CD4-positive, alpha-beta T cell treated with Interleukin-17A for 4 hours (primary cell): ENCODE results near the gene ZNF566.
"Not testable (repeated sequence)": the region's sequence is repeated elsewhere in the genome, so short reads cannot be mapped to it uniquely, and the experiment has no call there.

Experiments
- DNase-seq: peaks from one replicate; pipeline ENCODE4 v3.0.0-alpha.2; 2020; ENCODE audit warnings: mixed read lengths

ZNF566 gene

GRCh38 chr19:36489118-36489919 lies at the start of gene ZNF566:
Gene ZNF566 (minus strand): TSS chr19:36489561. CDS start chr19:36476557, 13,004 bp downstream.
- DNase-seq: peak; percentile 92

GRCh38 chr19:36528921-36529518 lies 39.7 kb upstream of the ZNF566 start:
- DNase-seq: no peak

- peak; percentile 94 for DNase-seq
Observed at GRCh38 chr19:36528194-36528920, 39.0 kb upstream of the ZNF566 start, which contains the start of gene ZNF260. Gene ZNF260 (minus strand): TSS chr19:36528271. CDS start chr19:36515238, 13,033 bp downstream.

GRCh38 chr19:36527873-36528193 lies 38.5 kb upstream of the ZNF566 start:
- no peak for DNase-seq

GRCh38 chr19:36527341-36527740 lies 38.0 kb upstream of the ZNF566 start:
- no peak for DNase-seq

- DNase-seq: no peak
Observed at GRCh38 chr19:36526581-36526980, 37.2 kb upstream of the ZNF566 start.

- no peak for DNase-seq
Observed at GRCh38 chr19:36524617-36525016, 35.3 kb upstream of the ZNF566 start.

GRCh38 chr19:36514012-36514612 lies 24.8 kb upstream of the ZNF566 start:
- no peak for DNase-seq

- DNase-seq: no peak
Observed at GRCh38 chr19:36508325-36508724, 19.0 kb upstream of the ZNF566 start.

- no peak for DNase-seq
Observed at GRCh38 chr19:36501973-36502372, 12.6 kb upstream of the ZNF566 start.

GRCh38 chr19:36497001-36497400 lies 7.6 kb upstream of the ZNF566 start:
- no peak for DNase-seq

- DNase-seq: peak; percentile 11
Observed at GRCh38 chr19:36492689-36493453, 3.5 kb upstream of the ZNF566 start.

- not testable (repeated sequence) for DNase-seq
Observed at GRCh38 chr19:36490846-36491245, 1.5 kb upstream of the ZNF566 start.

- DNase-seq: peak; percentile 79
Observed at GRCh38 chr19:36489920-36490415, 607 bp upstream of the ZNF566 start.

GRCh38 chr19:36488846-36489117 lies 579 bp downstream of the ZNF566 start:
- DNase-seq: peak; percentile 46

GRCh38 chr19:36488118-36488845 lies 1.1 kb downstream of the ZNF566 start:
- no peak for DNase-seq

GRCh38 chr19:36483653-36484052 lies 5.7 kb downstream of the ZNF566 start:
- no peak for DNase-seq

GRCh38 chr19:36482876-36483275 lies 6.5 kb downstream of the ZNF566 start:
- DNase-seq: no peak

- no peak for DNase-seq
Observed at GRCh38 chr19:36460046-36460445, 29.3 kb downstream of the ZNF566 start.

GRCh38 chr19:36456831-36457230 lies 32.5 kb downstream of the ZNF566 start:
- no peak for DNase-seq

- DNase-seq: no peak
Observed at GRCh38 chr19:36449059-36449670, 40.2 kb downstream of the ZNF566 start.
